K562 treated with DMSO at 1 percent for 48 hours (cell line): ENCODE results near the gene ADGRF4. TPM values are rescaled to one million over a fixed set of nuclear protein-coding genes. Genes with fewer than 3 reads are reported as not detected.

Experiments
- total RNA-seq: library from RNA; unstranded; fragments of 300-600 nt; gene quantifications from 2 replicates; pipeline ENCODE4 v1.2.3, GENCODE V29; 2022; ENCODE audit warnings: low replicate concordance; ENCODE audit errors: extremely low read depth

The ADGRF4 gene
- total RNA-seq: not detected in 2 replicates

GRCh38 chr6:47698342-47698787, at the start of gene ADGRF4:
Gene ADGRF4 (plus strand): TSS chr6:47698580. CDS start chr6:47707246, 8,666 bp downstream.

Other genes with a start within 250 kb of the ADGRF4 start
- gene CD2AP, start 220.8 kb upstream of the ADGRF4 start, total RNA-seq: not detected in 2 replicates
- gene OPN5, start 83.5 kb downstream of the ADGRF4 start, total RNA-seq: not detected in 2 replicates